Caco-2 (cell line): ENCODE results near the gene FAM110A. TPM values are rescaled to one million over a fixed set of nuclear protein-coding genes. Genes with fewer than 3 reads are reported as not detected.

ENCODE experiments used
- BruUV-seq: library from RNA; stranded (reverse); fragments of 400-500 nt; replicated peaks from 2 replicates; lab custom pipeline; 2021; lab: Mats Ljungman, UMichigan
- CTCF ChIA-PET: fragments of 300-600 bp; sonication (Branson Sonifier 250); formaldehyde crosslinking; loops from one replicate; lab custom pipeline; 2022; ENCODE audit warnings: antibody characterized with exemption; lab: Charles Lee
- POLR2A ChIA-PET: fragments of 300-600 bp; sonication (Branson Sonifier 250); formaldehyde crosslinking; loops from one replicate; lab custom pipeline; 2022; ENCODE audit warnings: antibody characterized with exemption; lab: Charles Lee
- DNase-seq, 2 experiments: peaks; one replicate each; pipeline versions ENCODE4 v3.0.0 to v3.0.0-alpha.2; 2020 to 2022
- H3K27me3 ChIP-seq: replicated peaks from 2 replicates; pipeline ENCODE4 v1.6.0; 2011; ENCODE audit warnings: low read length; ENCODE audit not compliant: control insufficient read depth, insufficient read depth
- H3K36me3 ChIP-seq: 2 replicates; pipeline ENCODE4 v1.5.1; 2011; ENCODE audit warnings: low read length; ENCODE audit not compliant: control insufficient read depth, insufficient read depth
- H3K4me1 ChIP-seq: fragments of 250-450 bp; sonication (Bioruptor Pico); 2 replicates; pipeline ENCODE4 v1.5.1; 2020; ENCODE audit warnings: mild to moderate bottlenecking
- H3K4me3 ChIP-seq: 2 replicates; pipeline ENCODE4 v1.5.1; 2011; ENCODE audit warnings: low read depth, mild to moderate bottlenecking, control low read depth, low read length
- H3K9me3 ChIP-seq: fragments of 250-450 bp; sonication (Bioruptor Pico); 2 replicates; pipeline ENCODE4 v1.5.1; 2020; ENCODE audit warnings: mild to moderate bottlenecking, moderate library complexity
- H3K27ac Mint-ChIP-seq: one replicate; pipeline ENCODE4 v1.8.0; 2022; ENCODE audit warnings: mixed read lengths; ENCODE audit not compliant: unreplicated experiment
- H3K27me3 Mint-ChIP-seq: one replicate; pipeline ENCODE4 v1.8.0; 2022; ENCODE audit warnings: mixed read lengths; ENCODE audit not compliant: insufficient read depth, unreplicated experiment
- H3K36me3 Mint-ChIP-seq: one replicate; pipeline ENCODE4 v1.8.0; 2022; ENCODE audit warnings: mild to moderate bottlenecking, mixed read lengths; ENCODE audit not compliant: insufficient read depth, unreplicated experiment
- H3K4me1 Mint-ChIP-seq: one replicate; pipeline ENCODE4 v1.8.0; 2022; ENCODE audit warnings: low read depth, mixed read lengths; ENCODE audit not compliant: unreplicated experiment
- H3K4me3 Mint-ChIP-seq: one replicate; pipeline ENCODE4 v1.8.0; 2022; ENCODE audit warnings: mild to moderate bottlenecking, moderate library complexity, mixed read lengths; ENCODE audit not compliant: unreplicated experiment
- H3K9me3 Mint-ChIP-seq: one replicate; pipeline ENCODE4 v1.8.0; 2022; ENCODE audit warnings: mixed read lengths; ENCODE audit not compliant: unreplicated experiment
- CTCF ChIP-seq, 2 experiments: fragments of 200-600 bp in 1 of 2; IDR thresholded peaks; 1 replicate in 1 of 2; 2 replicates in 1 of 2; pipeline versions ENCODE4 v1.5.1 to v1.8.0; 2011 to 2022; ENCODE audit warnings: antibody characterized with exemption in 1 of 2, control low read depth in 1 of 2, inconsistent platforms in 1 of 2, low read depth in 1 of 2, low read length in 1 of 2, mild to moderate bottlenecking in 1 of 2, moderate library complexity in 1 of 2; ENCODE audit not compliant: insufficient read depth in 1 of 2, severe bottlenecking in 1 of 2, unreplicated experiment in 1 of 2
- intact Hi-C: fragments of 100-400 bp; cut with micrococcal nuclease; formaldehyde crosslinking; loops from one replicate; pipeline ENCODE4 v1.10.0; 2022; ENCODE audit not compliant: unreplicated experiment
- total RNA-seq: library from RNA; stranded (reverse); gene quantifications from 2 replicates; pipeline ENCODE4 v1.2.3, GENCODE V29; 2022

FAM110A gene
- total RNA-seq, 1 experiment from 2014 or later, result 18.4 TPM

GRCh38 chr20:818001-818664 is 15.4 kb upstream of the FAM110A start:
- no peak for TF ChIP-seq CTCF (IDR thresholded peaks at IDR 0.05; ENCODE audit: insufficient read depth in 1 of 2, low read depth in 1 of 2, low read length in 1 of 2, severe bottlenecking in 1 of 2, unreplicated experiment in 1 of 2)
- Mint-ChIP-seq H3K4me1 (peaks cover 7% of the 10 kb centered on the region), H3K9me3 (peaks cover 11% of the 10 kb centered on the region), H3K27ac (no peak overlapping the region), H3K4me3 (no peak overlapping the region), H3K36me3 (peaks cover 11% of the 10 kb centered on the region), H3K27me3 (no peaks in the 10 kb centered on the region)
- intact Hi-C loops, result loop anchor here (5.0 to 10.0 kb wide), 3 partner anchors 69 to 367 kb away; partner anchors contain the start of gene TMEM74B
- Histone ChIP-seq H3K4me1 (peaks cover 6% of the 10 kb centered on the region), H3K27me3 (no peaks in the 10 kb centered on the region), H3K9me3 (no peaks in the 10 kb centered on the region), H3K36me3 (no peaks in the 10 kb centered on the region), H3K4me3 (no peak overlapping the region)
- BruUV-seq, result no TSS peak
- CTCF ChIA-PET, result interaction anchor here (0.6 to 5.8 kb wide), 4 partner anchors 32 to 291 kb away, joined by 3 to 31 read pairs (median 6); no protein-coding TSS in a partner anchor
- DNase-seq, result no peak
- POLR2A ChIA-PET, result interaction anchor here (0.7 kb wide), 1 partner anchor 15 kb away, joined by 4 read pairs; the partner anchor contains the start of gene FAM110A

GRCh38 chr20:819680-820322 is 13.7 kb upstream of the FAM110A start:
- no TSS peak for BruUV-seq
- ChIA-PET POLR2A (no interaction called here), CTCF (interaction anchor here (5.8 kb wide), 1 partner anchor 136 kb away, joined by 31 read pairs; no protein-coding TSS in a partner anchor)
- H3K4me1 ChIP-seq, result peaks cover 13% of the 10 kb centered on the region
- Mint-ChIP-seq H3K27ac (peak overlapping the region; percentile 2), H3K4me1 (peaks cover 7% of the 10 kb centered on the region), H3K36me3 (peaks cover 11% of the 10 kb centered on the region), H3K27me3 (no peaks in the 10 kb centered on the region), H3K9me3 (peaks cover 11% of the 10 kb centered on the region), H3K4me3 (no peak overlapping the region)
- no peak overlapping the region for H3K4me3 ChIP-seq
- H3K9me3 ChIP-seq, result no peaks in the 10 kb centered on the region
- no peaks in the 10 kb centered on the region for H3K27me3 ChIP-seq
- H3K36me3 ChIP-seq, result no peaks in the 10 kb centered on the region
- intact Hi-C loops, result loop anchor here (5.0 to 10.0 kb wide), 3 partner anchors 68 to 365 kb away; partner anchors contain the start of gene TMEM74B
- no peak for TF ChIP-seq CTCF (IDR thresholded peaks at IDR 0.05; ENCODE audit: insufficient read depth in 1 of 2, low read depth in 1 of 2, low read length in 1 of 2, severe bottlenecking in 1 of 2, unreplicated experiment in 1 of 2)
- DNase-seq, result no peak

- Mint-ChIP-seq H3K27me3 (no peaks in the 10 kb centered on the region), H3K4me3 (no peak overlapping the region), H3K36me3 (peaks cover 11% of the 10 kb centered on the region), H3K9me3 (peaks cover 11% of the 10 kb centered on the region), H3K27ac (peak overlapping the region; percentile 2), H3K4me1 (peaks cover 7% of the 10 kb centered on the region)
- H3K4me3 ChIP-seq, result no peak overlapping the region
- intact Hi-C loops, result no loop called here
- ChIA-PET CTCF (no interaction called here), POLR2A (no interaction called here)
- H3K4me1 ChIP-seq, result peaks cover 13% of the 10 kb centered on the region
- H3K9me3 ChIP-seq, result no peaks in the 10 kb centered on the region
- no peak for TF ChIP-seq CTCF (IDR thresholded peaks at IDR 0.05; ENCODE audit: insufficient read depth in 1 of 2, low read depth in 1 of 2, low read length in 1 of 2, severe bottlenecking in 1 of 2, unreplicated experiment in 1 of 2)
- DNase-seq, result no peak
- H3K27me3 ChIP-seq, result no peaks in the 10 kb centered on the region
- H3K36me3 ChIP-seq, result no peaks in the 10 kb centered on the region
- no TSS peak for BruUV-seq
Observed at GRCh38 chr20:820323-820953, 13.1 kb upstream of the FAM110A start.
